Endothelial cell of umbilical vein (primary cell): ENCODE measurements around the gene SLC1A1. TPM values are rescaled to one million over a fixed set of nuclear protein-coding genes. Genes with fewer than 3 reads are reported as not detected.

ENCODE experiments used
- BruUV-seq: library from RNA; stranded (reverse); fragments of 400-500 nt; replicated peaks from 2 replicates; lab custom pipeline; 2021; lab: Mats Ljungman, UMichigan
- CTCF ChIA-PET: fragments of 300-600, 350-600 bp; sonication (Branson Sonifier 250); formaldehyde crosslinking; loops from one replicate; lab custom pipeline; 2021; ENCODE audit warnings: antibody characterized with exemption, inconsistent platforms; lab: Charles Lee
- POLR2A ChIA-PET: fragments of 300-600, 350-600 bp; sonication (Branson Sonifier 250); formaldehyde crosslinking; loops from one replicate; lab custom pipeline; 2021; ENCODE audit warnings: antibody characterized with exemption, inconsistent platforms; lab: Charles Lee
- DNase-seq: peaks from one replicate; pipeline ENCODE4 v3.0.0-alpha.2; 2011; ENCODE audit warnings: low read depth, low spot score
- FAIRE-seq: peaks from 2 replicates; lab custom pipeline; 2011; peaks lifted over from hg19 to GRCh38; lab: Jason Lieb, UNC
- H2AFZ ChIP-seq: 2 replicates; pipeline ENCODE4 v1.6.0; 2012; ENCODE audit warnings: low read depth, low read length, control low read depth, inconsistent platforms
- H3K27ac ChIP-seq: 2 replicates; pipeline ENCODE4 v1.5.1; 2011; ENCODE audit warnings: low read depth, mild to moderate bottlenecking, control low read depth, low read length, moderate library complexity; ENCODE audit not compliant: insufficient read depth
- H3K27me3 ChIP-seq, 2 experiments: 2 replicates each; pipeline versions ENCODE4 v1.6.0 to v1.6.1; 2011; ENCODE audit warnings: low read length in 2 of 2, mixed read lengths in 1 of 2; ENCODE audit not compliant: control insufficient read depth in 2 of 2, insufficient read depth in 2 of 2
- H3K36me3 ChIP-seq, 2 experiments: 2 replicates in 1 of 2; 3 replicates in 1 of 2; pipeline ENCODE4 v1.5.1; 2011; ENCODE audit warnings: low read length in 2 of 2, mild to moderate bottlenecking in 1 of 2, moderate library complexity in 1 of 2; ENCODE audit not compliant: control insufficient read depth in 2 of 2, insufficient read depth in 2 of 2; ENCODE audit errors: extremely low read depth in 1 of 2
- H3K4me1 ChIP-seq: 3 replicates; pipeline ENCODE4 v1.5.1; 2011; ENCODE audit warnings: mild to moderate bottlenecking, low read length; ENCODE audit not compliant: control insufficient read depth, insufficient read depth; ENCODE audit errors: extremely low read depth
- H3K4me2 ChIP-seq: 2 replicates; pipeline ENCODE4 v1.6.1; 2011; ENCODE audit warnings: low read length, control low read depth, mixed read lengths; ENCODE audit not compliant: insufficient read depth
- H3K4me3 ChIP-seq, 3 experiments: fragments of 200-600 bp in 1 of 3; sonication (generic), shearing (Covaris generic) in 1 of 3; replicated peaks in 1 of 3; 2 replicates each; pipeline ENCODE4 v1.5.1; 2011 to 2016; ENCODE audit warnings: control low read depth in 3 of 3, low read length in 3 of 3, mild to moderate bottlenecking in 2 of 3, inconsistent platforms in 1 of 3, low read depth in 1 of 3, moderate library complexity in 1 of 3; ENCODE audit not compliant: insufficient read depth in 1 of 3
- H3K79me2 ChIP-seq: 2 replicates; pipeline ENCODE4 v1.6.0; 2012; ENCODE audit warnings: low read length, inconsistent platforms; ENCODE audit not compliant: control insufficient read depth, insufficient read depth
- H3K9ac ChIP-seq: replicated peaks from 2 replicates; pipeline ENCODE3; 2011; ENCODE audit warnings: low read length, control low read depth; ENCODE audit not compliant: insufficient read depth; ENCODE audit errors: extremely low read depth
- H3K9me1 ChIP-seq: replicated peaks from 3 replicates; pipeline ENCODE4 v1.6.0; 2011; ENCODE audit warnings: mild to moderate bottlenecking, low read length; ENCODE audit not compliant: control insufficient read depth, insufficient read depth; ENCODE audit errors: extremely low read depth
- H3K9me3 ChIP-seq: replicated peaks from 2 replicates; pipeline ENCODE4 v1.5.1; 2012; ENCODE audit warnings: low read length, inconsistent platforms; ENCODE audit not compliant: control insufficient read depth, insufficient read depth
- H4K20me1 ChIP-seq: replicated peaks from 2 replicates; pipeline ENCODE3; 2011; ENCODE audit warnings: mild to moderate bottlenecking, low read length; ENCODE audit not compliant: control insufficient read depth, insufficient read depth; ENCODE audit errors: extremely low read depth
- CTCF ChIP-seq, 2 donors: IDR thresholded peaks; 1 replicate in 1 of 2; 2 replicates in 1 of 2; pipeline ENCODE4 v1.5.1; 2011; ENCODE audit warnings: low read length in 2 of 2, mild to moderate bottlenecking in 2 of 2, moderate library complexity in 2 of 2, control low read depth in 1 of 2, inconsistent platforms in 1 of 2, low read depth in 1 of 2; ENCODE audit not compliant: insufficient read depth in 1 of 2; ENCODE audit errors: extremely low read depth in 1 of 2
- EZH2 ChIP-seq: IDR thresholded peaks from 2 replicates; pipeline ENCODE4 v1.6.1; 2012; ENCODE audit warnings: borderline replicate concordance, low read depth, mild to moderate bottlenecking, moderate library complexity, low read length, inconsistent platforms; ENCODE audit not compliant: severe bottlenecking
- GATA2 ChIP-seq: IDR thresholded peaks from 2 replicates; pipeline ENCODE4 v1.7.0; 2011; ENCODE audit warnings: low read depth, mild to moderate bottlenecking, moderate library complexity, mixed read lengths, low read length; ENCODE audit not compliant: insufficient read length, insufficient read depth
- JUN ChIP-seq: IDR thresholded peaks from 2 replicates; pipeline ENCODE4 v1.6.1; 2011; ENCODE audit warnings: borderline replicate concordance, low read depth; ENCODE audit not compliant: insufficient read length, insufficient read depth
- POLR2A ChIP-seq: IDR thresholded peaks from 2 replicates; pipeline ENCODE4 v1.6.1; 2012; ENCODE audit warnings: low read depth, mild to moderate bottlenecking, control low read depth, low read length
- POLR2AphosphoS5 ChIP-seq: IDR thresholded peaks from 2 replicates; pipeline ENCODE4 v1.6.1; 2012; ENCODE audit warnings: low read depth, mild to moderate bottlenecking, control low read depth, low read length, moderate library complexity; ENCODE audit not compliant: insufficient read depth
- dilution Hi-C: fragments of 300-500 bp; cut with MboI; formaldehyde crosslinking; loops from one replicate; pipeline ENCODE4 v1.15.0; 2019; ENCODE audit warnings: low sequenced_read_pairs; ENCODE audit not compliant: extremely low pct_ligation_motif_present
- intact Hi-C: fragments of 100-400 bp; cut with micrococcal nuclease; formaldehyde crosslinking; loops from one replicate; pipeline ENCODE4 v1.10.0; 2022
- polyA plus RNA-seq, 4 experiments: library from polyadenylated mRNA; depleted of rRNA in 3 of 4; stranded (reverse) in 3 of 4; unstranded in 1 of 4; fragments of >200 nt; gene quantifications; 2 replicates each; pipeline versions ENCODE4 v1.2.1 to v1.2.3, GENCODE V29; 2011 to 2012; ENCODE audit warnings: missing spikeins in 1 of 4
- total RNA-seq: library from RNA; stranded (reverse); gene quantifications from 2 replicates; pipeline ENCODE4 v1.2.3, GENCODE V29; 2021
- TF ChIP-seq, protein P1 (sequence below): IDR thresholded peaks from 2 replicates; pipeline ENCODE4 v1.6.1; 2011; ENCODE audit not compliant: insufficient read depth, insufficient read length

The SLC1A1 gene
- total and polyA plus RNA-seq, 2 donors (not counting 3 experiments of a cell fraction or from before 2014, with no cell fraction given): 5.8 to 8.3 TPM

- intact Hi-C loops: no loop called here
- FAIRE-seq: no peak
- Histone ChIP-seq H4K20me1 (no peaks in the 10 kb centered on the region), H3K9ac (no peak overlapping the region), H3K27me3 (no peaks in the 10 kb centered on the region), H3K4me3 (no peak overlapping the region), H3K4me2 (no peak overlapping the region), H3K36me3 (no peaks in the 10 kb centered on the region), H3K9me1 (no peaks in the 10 kb centered on the region), H3K9me3 (no peaks in the 10 kb centered on the region), H3K27ac (no peak overlapping the region), H2AFZ (no peak overlapping the region), H3K79me2 (no peaks in the 10 kb centered on the region), H3K4me1 (peaks cover 6% of the 10 kb centered on the region)
- dilution Hi-C loops: no loop called here
- DNase-seq: no peak
- BruUV-seq: no TSS peak
- no peak for TF ChIP-seq POLR2AphosphoS5
- TF ChIP-seq GATA2: no peak
- TF ChIP-seq EZH2: no peak
- TF ChIP-seq, protein P1, sequence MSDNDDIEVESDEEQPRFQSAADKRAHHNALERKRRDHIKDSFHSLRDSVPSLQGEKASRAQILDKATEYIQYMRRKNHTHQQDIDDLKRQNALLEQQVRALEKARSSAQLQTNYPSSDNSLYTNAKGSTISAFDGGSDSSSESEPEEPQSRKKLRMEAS: no peak
- ChIA-PET CTCF (interaction anchor here (2.7 kb wide), 1 partner anchor 18 kb away, joined by 8 read pairs; no protein-coding TSS in a partner anchor), POLR2A (no interaction called here)
Measured at GRCh38 chr9:4622016-4622415, 131.7 kb downstream of the SLC1A1 start.

DNA sequence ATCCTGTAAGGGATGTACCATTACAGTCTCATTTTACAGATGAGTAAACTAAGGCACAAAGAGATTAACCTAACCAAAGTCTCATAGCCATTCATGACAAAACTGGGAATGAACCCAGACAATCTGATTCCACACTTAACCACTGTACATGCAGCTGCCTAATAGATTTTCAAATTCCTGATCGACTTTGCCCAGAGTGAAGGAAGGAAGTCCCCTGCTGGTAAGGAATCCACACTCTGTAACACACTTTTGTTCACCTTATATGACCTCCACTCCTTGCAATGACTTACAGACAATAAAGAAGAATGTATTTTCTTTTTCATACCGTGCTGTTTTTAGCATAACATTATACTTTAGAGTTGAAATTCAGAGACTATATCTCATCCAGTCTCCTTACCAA, 140.6 kb downstream of the SLC1A1 start:
- TF ChIP-seq CTCF (IDR thresholded peaks at IDR 0.05; ENCODE audit: extremely low read depth in 1 of 2, insufficient read depth in 1 of 2, low read depth in 1 of 2, low read length in 2 of 2) (no peak), EZH2 (no peak), POLR2A (no peak), JUN (no peak)
- CTCF ChIA-PET: no interaction called here
- no peaks in the 10 kb centered on the region for H3K79me2 ChIP-seq
- no peaks in the 10 kb centered on the region for H3K4me1 ChIP-seq
- no peaks in the 10 kb centered on the region for H3K27me3 ChIP-seq
- H4K20me1 ChIP-seq: no peaks in the 10 kb centered on the region
- no peak overlapping the region for H3K4me3 ChIP-seq
- no peak for FAIRE-seq
- intact Hi-C loops: no loop called here
- peak; percentile 4 for DNase-seq
- POLR2A ChIA-PET: no interaction called here
- H3K9me3 ChIP-seq: no peaks in the 10 kb centered on the region
- no peaks in the 10 kb centered on the region for H3K9me1 ChIP-seq
- no peaks in the 10 kb centered on the region for H3K36me3 ChIP-seq
- H2AFZ ChIP-seq: peak overlapping the region; percentile 11
- H3K27ac ChIP-seq: no peak overlapping the region
- no peak overlapping the region for H3K4me2 ChIP-seq
- dilution Hi-C loops: no loop called here
- BruUV-seq: no TSS peak
- H3K9ac ChIP-seq: no peak overlapping the region
